Right lobe of liver (tissue), 6 donors: ENCODE data around the gene SPECC1L. TPM values are rescaled to one million over a fixed set of nuclear protein-coding genes. Genes with fewer than 3 reads are reported as not detected.
"Not testable (repeated sequence)": the region's sequence is repeated elsewhere in the genome, so short reads cannot be mapped to it uniquely, and the experiment has no call there.

Experiments
- ATAC-seq, 4 donors: fragments of 200-7000 bp; cut with Tn5 transposase; one replicate each; pipeline ENCODE4 v1.9.1; 2020; ENCODE audit warnings: mild to moderate bottlenecking in 4 of 4, moderate library complexity in 4 of 4
- DNase-seq, 3 donors: peaks; one replicate each; pipeline ENCODE4 v3.0.0-alpha.2; 2020
- H3K27ac ChIP-seq, 3 donors: fragments of 200-600 bp; one replicate each; pipeline ENCODE4 v1.8.0; 2022
- H3K27me3 ChIP-seq, 2 donors: fragments of 200-600 bp; one replicate each; pipeline ENCODE4 v1.8.0; 2022
- H3K36me3 ChIP-seq, 4 donors: fragments of 200-600 bp; sonication (generic) in 1 of 4; one replicate each; pipeline versions ENCODE4 v1.5.1 to v1.8.0; 2017 to 2022; ENCODE audit warnings: control low read depth in 1 of 4
- H3K4me1 ChIP-seq, 4 donors: fragments of 200-600 bp; sonication (generic) in 1 of 4; one replicate each; pipeline versions ENCODE4 v1.5.1 to v1.8.0; 2017 to 2022; ENCODE audit warnings: control low read depth in 1 of 4
- H3K4me3 ChIP-seq, 3 donors: fragments of 200-600 bp; one replicate each; pipeline ENCODE4 v1.8.0; 2022
- H3K9me3 ChIP-seq, 4 donors: fragments of 200-600 bp; sonication (generic) in 1 of 4; one replicate each; pipeline versions ENCODE4 v1.5.1 to v1.8.0; 2017 to 2022; ENCODE audit warnings: control low read depth in 1 of 4
- POLR2A ChIP-seq: fragments of 450-650 bp; IDR thresholded peaks from one replicate; pipeline ENCODE4 v1.6.1; 2017; ENCODE audit warnings: antibody characterized with exemption, mild to moderate bottlenecking
- WGBS: methylation state at CpG from one replicate; pipeline ENCODE4 v1.1.6; 2018; ENCODE audit warnings: low coverage, low lambda C conversion rate; ENCODE audit not compliant: insufficient coverage; ENCODE audit errors: missing lambda C conversion rate; 5-methylcytosine and 5-hydroxymethylcytosine counted together
- intact Hi-C, 2 donors: fragments of 100-400 bp; cut with DNase I; formaldehyde crosslinking; loops; one replicate each; pipeline versions ENCODE4 v1.11.2 to v1.14.1; 2022
- total RNA-seq, 6 experiments: library from RNA; depleted of rRNA in 2 of 6; stranded (reverse); fragments of >200 nt in 2 of 6; fragmentation: NEBNext Ultra II Directional in 3 of 6; extraction: Animal tissue kit (Norgen Biotek cat#: 25700) in 3 of 6; gene quantifications; one replicate each; pipeline versions ENCODE4 v1.1.0 to v1.2.4, GENCODE V29; 2016 to 2023
- TF ChIP-seq, protein P1 (sequence below), 4 donors: fragments of 200-600 bp in 3 of 4; fragments of 450-650 bp in 1 of 4; IDR thresholded peaks; one replicate each; pipeline versions ENCODE4 v1.5.1 to v1.8.0; 2016 to 2022; ENCODE audit warnings: antibody characterized with exemption in 4 of 4, mild to moderate bottlenecking in 2 of 4
- donor health status: DM: no; HTN: yes; CAD: no.
- donor health status: DM: no; HTN: no; CAD: no.
- donor health status: DM: no; HTN: no; CAD: no.
- donor health status: DM: no; HTN: yes; CAD: no.
- donor health status: DM: no; HTN: yes; CAD: no.

Gene SPECC1L
- total RNA-seq, 6 experiments from 2014 or later, result 16.3 to 26.4 (median 24.2) TPM

DNA sequence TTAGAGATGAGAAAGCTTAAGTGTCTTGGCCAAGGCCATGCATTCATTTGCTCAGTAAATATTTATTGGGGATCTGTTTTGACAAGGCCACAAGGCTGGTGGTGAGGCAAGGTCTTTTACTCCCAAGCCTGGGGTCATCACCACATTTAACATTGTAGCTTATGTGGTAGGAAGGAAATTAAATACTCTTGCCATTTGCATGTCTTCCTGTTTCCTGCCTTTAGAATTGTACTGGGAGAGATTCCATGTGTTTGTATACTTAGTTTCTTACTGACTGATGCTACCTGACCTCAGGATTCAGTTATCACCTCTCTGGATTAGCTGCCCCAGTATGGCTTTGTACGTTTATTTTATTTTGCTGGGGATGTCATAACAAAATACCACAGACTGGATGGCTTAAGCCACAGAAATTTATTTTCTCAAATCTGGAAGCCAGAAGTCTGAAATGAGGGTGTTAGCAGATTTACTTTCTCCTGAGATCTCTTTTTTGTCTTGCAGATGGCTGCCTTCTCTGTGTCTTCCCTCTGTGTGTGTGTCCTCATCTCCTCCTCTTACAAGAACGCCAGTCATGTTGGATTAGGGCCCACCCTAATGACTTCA, 44.8 kb downstream of the SPECC1L start:
- Histone ChIP-seq H3K27me3 (no peaks in the 10 kb centered on the region), H3K36me3 (peaks cover 0 to 17% (median 7%) of the 10 kb centered on the region in 4 donors), H3K4me3 (no peak overlapping the region), H3K4me1 (peaks cover 0 to 13% (median 6%) of the 10 kb centered on the region in 4 donors), H3K27ac (no peak overlapping the region), H3K9me3 (no peaks in the 10 kb centered on the region)
- DNase-seq, result no peak
- intact Hi-C loops, result no loop called here
- TF ChIP-seq, protein P1, sequence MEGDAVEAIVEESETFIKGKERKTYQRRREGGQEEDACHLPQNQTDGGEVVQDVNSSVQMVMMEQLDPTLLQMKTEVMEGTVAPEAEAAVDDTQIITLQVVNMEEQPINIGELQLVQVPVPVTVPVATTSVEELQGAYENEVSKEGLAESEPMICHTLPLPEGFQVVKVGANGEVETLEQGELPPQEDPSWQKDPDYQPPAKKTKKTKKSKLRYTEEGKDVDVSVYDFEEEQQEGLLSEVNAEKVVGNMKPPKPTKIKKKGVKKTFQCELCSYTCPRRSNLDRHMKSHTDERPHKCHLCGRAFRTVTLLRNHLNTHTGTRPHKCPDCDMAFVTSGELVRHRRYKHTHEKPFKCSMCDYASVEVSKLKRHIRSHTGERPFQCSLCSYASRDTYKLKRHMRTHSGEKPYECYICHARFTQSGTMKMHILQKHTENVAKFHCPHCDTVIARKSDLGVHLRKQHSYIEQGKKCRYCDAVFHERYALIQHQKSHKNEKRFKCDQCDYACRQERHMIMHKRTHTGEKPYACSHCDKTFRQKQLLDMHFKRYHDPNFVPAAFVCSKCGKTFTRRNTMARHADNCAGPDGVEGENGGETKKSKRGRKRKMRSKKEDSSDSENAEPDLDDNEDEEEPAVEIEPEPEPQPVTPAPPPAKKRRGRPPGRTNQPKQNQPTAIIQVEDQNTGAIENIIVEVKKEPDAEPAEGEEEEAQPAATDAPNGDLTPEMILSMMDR (IDR thresholded peaks at IDR 0.05), result no peak
- TF ChIP-seq POLR2A, result no peak
- ATAC-seq, result peak in 2 of 4 donors; percentile 38 to 43
- 53% methylated on average over 2 of the region's 2 CpGs for WGBS

DNA sequence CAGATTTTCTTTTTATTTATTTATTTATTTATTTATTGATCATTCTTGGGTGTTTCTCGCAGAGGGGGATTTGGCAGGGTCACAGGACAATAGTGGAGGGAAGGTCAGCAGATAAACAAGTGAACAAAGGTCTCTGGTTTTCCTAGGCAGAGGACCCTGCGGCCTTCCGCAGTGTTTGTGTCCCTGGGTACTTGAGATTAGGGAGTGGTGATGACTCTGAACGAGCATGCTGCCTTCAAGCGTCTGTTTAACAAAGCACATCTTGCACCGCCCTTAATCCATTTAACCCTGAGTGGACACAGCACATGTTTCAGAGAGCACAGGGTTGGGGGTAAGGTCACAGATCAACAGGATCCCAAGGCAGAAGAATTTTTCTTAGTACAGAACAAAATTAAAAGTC, 45.6 kb downstream of the SPECC1L start:
- intact Hi-C loops, ATAC-seq, H3K9me3 ChIP-seq, H3K27me3 ChIP-seq, H3K27ac ChIP-seq, DNase-seq, H3K4me3 ChIP-seq: not testable (repeated sequence)
- peaks cover 0 to 19% (median 9%) of the 10 kb centered on the region in 4 donors for H3K36me3 ChIP-seq
- H3K4me1 ChIP-seq, result peaks cover 0 to 13% (median 6%) of the 10 kb centered on the region in 4 donors
- 30% methylated on average over 4 of the region's 6 CpGs for WGBS

DNA sequence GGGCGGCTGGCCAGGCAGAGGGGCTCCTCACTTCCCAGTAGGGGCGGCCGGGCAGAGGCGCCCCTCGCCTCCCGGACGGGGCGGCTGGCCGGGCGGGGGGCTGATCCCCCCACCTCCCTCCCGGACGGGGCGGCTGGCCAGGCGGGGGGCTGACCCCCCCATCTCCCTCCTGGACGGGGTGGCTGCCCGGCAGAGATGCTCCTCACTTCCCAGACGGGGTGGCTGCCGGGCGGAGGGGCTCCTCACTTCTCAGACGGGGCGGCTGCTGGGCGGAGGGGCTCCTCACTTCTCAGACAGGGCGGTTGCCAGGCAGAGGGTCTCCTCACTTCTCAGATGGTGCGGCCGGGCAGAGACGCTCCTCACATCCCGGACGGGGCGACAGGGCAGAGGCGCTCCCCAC, 46.9 kb downstream of the SPECC1L start:
- peaks cover 0 to 14% (median 7%) of the 10 kb centered on the region in 4 donors for H3K4me1 ChIP-seq
- DNase-seq, intact Hi-C loops, H3K4me3 ChIP-seq, ATAC-seq, H3K9me3 ChIP-seq, H3K27ac ChIP-seq, H3K27me3 ChIP-seq: not testable (repeated sequence)
- WGBS, result no CpG with 5 or more reads among the region's 30 CpGs
- peaks cover 0 to 30% (median 11%) of the 10 kb centered on the region in 4 donors for H3K36me3 ChIP-seq

DNA sequence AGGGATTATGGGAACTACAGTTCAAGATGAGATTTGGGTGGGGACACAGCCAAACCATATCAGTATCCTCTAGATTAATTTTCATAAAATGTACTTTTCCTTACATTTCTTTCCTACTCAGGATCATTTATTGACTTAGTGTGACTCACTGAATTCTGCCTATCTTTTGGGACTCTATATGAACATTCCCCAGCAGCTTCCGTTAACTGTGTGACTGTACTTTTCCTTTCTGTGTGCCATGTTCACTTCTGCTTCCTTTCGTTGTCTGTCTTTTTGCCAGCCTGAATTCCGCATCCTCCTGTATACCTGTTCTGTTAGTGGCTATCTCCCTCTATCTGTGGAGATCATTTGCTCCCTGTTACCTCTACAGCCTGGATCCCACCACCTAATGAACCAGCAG, 48.8 kb downstream of the SPECC1L start:
- H3K36me3 ChIP-seq, result peaks cover 0 to 17% (median 5%) of the 10 kb centered on the region in 4 donors
- 93% methylated on average over 3 of the region's 3 CpGs for WGBS
- no peak overlapping the region for H3K4me3 ChIP-seq
- no peaks in the 10 kb centered on the region for H3K27me3 ChIP-seq
- peaks cover 0 to 21% (median 11%) of the 10 kb centered on the region in 4 donors for H3K4me1 ChIP-seq
- intact Hi-C loops, result no loop called here
- no peak overlapping the region for H3K27ac ChIP-seq
- H3K9me3 ChIP-seq, result no peaks in the 10 kb centered on the region
- ATAC-seq (no peak), DNase-seq (no peak)
- TF ChIP-seq, protein P1 (IDR thresholded peaks at IDR 0.05), result no peak
- no peak for TF ChIP-seq POLR2A

DNA sequence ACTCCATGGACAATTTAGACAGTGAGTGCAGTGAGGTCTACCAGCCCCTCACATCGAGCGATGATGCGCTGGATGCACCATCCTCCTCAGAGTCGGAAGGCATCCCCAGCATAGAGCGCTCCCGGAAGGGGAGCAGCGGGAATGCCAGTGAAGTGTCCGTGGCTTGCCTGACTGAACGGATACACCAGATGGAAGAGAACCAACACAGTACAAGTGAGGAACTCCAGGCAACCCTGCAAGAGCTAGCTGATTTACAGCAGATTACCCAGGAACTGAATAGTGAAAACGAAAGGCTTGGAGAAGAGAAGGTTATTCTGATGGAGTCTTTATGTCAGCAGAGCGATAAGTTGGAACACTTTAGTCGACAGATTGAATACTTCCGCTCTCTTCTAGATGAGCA, 51.4 kb downstream of the SPECC1L start:
- WGBS, result 96% methylated on average over 13 of the region's 13 CpGs
- intact Hi-C loops, result loop anchor here in 1 of 2 donors (10.0 kb wide), 1 partner anchor 203 kb away; no protein-coding TSS in a partner anchor
- no peak overlapping the region for H3K4me3 ChIP-seq
- ATAC-seq (no peak), DNase-seq (no peak)
- TF ChIP-seq, protein P1 (IDR thresholded peaks at IDR 0.05), result no peak
- no peak for TF ChIP-seq POLR2A
- H3K27ac ChIP-seq, result peak overlapping the region in 2 of 3 donors; percentile 78 to 87
- H3K4me1 ChIP-seq, result peaks cover 0 to 27% (median 9%) of the 10 kb centered on the region in 4 donors
- H3K36me3 ChIP-seq, result peaks cover 0 to 17% (median 4%) of the 10 kb centered on the region in 4 donors
- H3K9me3 ChIP-seq, result no peaks in the 10 kb centered on the region
- no peaks in the 10 kb centered on the region for H3K27me3 ChIP-seq
